SU-DHL-6 (cell line): ENCODE data around the gene OSTC.

Experiments used
- H2AFZ ChIP-seq: fragments of 200-600 bp; sonication (generic); 2 replicates; pipeline ENCODE4 v1.6.1; 2014; ENCODE audit warnings: low read depth, mild to moderate bottlenecking, moderate library complexity, mixed read lengths, antibody characterized with exemption, low read length; ENCODE audit not compliant: severe bottlenecking
- H3F3A ChIP-seq: fragments of 200-600 bp; shearing (Covaris generic); 2 replicates; pipeline ENCODE4 v1.6.0; 2016; ENCODE audit warnings: antibody characterized with exemption, mild to moderate bottlenecking; ENCODE audit not compliant: insufficient read depth
- H3K27ac ChIP-seq: fragments of 200-600 bp; sonication (generic); 2 replicates; pipeline ENCODE4 v1.5.1; 2016; ENCODE audit warnings: low read depth, mild to moderate bottlenecking, low read length, moderate library complexity, mixed read lengths
- H3K27me3 ChIP-seq: fragments of 200-600 bp; sonication (generic), shearing (Covaris generic); 2 replicates; pipeline ENCODE4 v1.6.0; 2014; ENCODE audit warnings: mild to moderate bottlenecking, low read length
- H3K36me3 ChIP-seq: fragments of 200-600 bp; sonication (generic); 2 replicates; pipeline ENCODE4 v1.6.1; 2014; ENCODE audit warnings: mild to moderate bottlenecking, low read length, mixed read lengths
- H3K4me2 ChIP-seq: fragments of 300-600, 200-600 bp; shearing (Covaris generic), sonication (generic); 2 replicates; pipeline ENCODE4 v1.6.0; 2014; ENCODE audit warnings: low read length, low read depth, mild to moderate bottlenecking; ENCODE audit not compliant: poor library complexity, severe bottlenecking
- H3K4me3 ChIP-seq: fragments of 200-600 bp; sonication (generic); 2 replicates; pipeline ENCODE4 v1.5.1; 2014; ENCODE audit warnings: antibody characterized with exemption, low read length, mild to moderate bottlenecking, mixed read lengths; ENCODE audit not compliant: insufficient read depth, poor library complexity, severe bottlenecking
- H3K79me2 ChIP-seq: fragments of 200-600 bp; sonication (generic); 2 replicates; pipeline ENCODE4 v1.6.1; 2014; ENCODE audit warnings: mild to moderate bottlenecking, low read length, moderate library complexity; ENCODE audit not compliant: insufficient read depth
- H3K9ac ChIP-seq: fragments of 200-600 bp; sonication (generic); 2 replicates; pipeline ENCODE4 v1.7.0; 2014; ENCODE audit warnings: mild to moderate bottlenecking, low read length
- H3K9me2 ChIP-seq: fragments of 200-600 bp; sonication (generic); replicated peaks from 2 replicates; pipeline ENCODE4 v1.6.1; 2014; ENCODE audit warnings: low read length; ENCODE audit not compliant: insufficient read depth
- H3K9me3 ChIP-seq: fragments of 200-600 bp; sonication (generic); 2 replicates; pipeline ENCODE4 v1.6.1; 2014; ENCODE audit warnings: low read length, mixed read lengths; ENCODE audit not compliant: insufficient read depth
- H4K20me1 ChIP-seq: fragments of 200-600 bp; sonication (generic); 2 replicates; pipeline ENCODE4 v1.6.1; 2014; ENCODE audit warnings: low read depth, mild to moderate bottlenecking, antibody characterized with exemption, low read length, moderate library complexity, mixed read lengths
- EZH2phosphoT487 ChIP-seq: fragments of 200-600 bp; sonication (generic), shearing (Covaris generic); conservative IDR thresholded peaks from 2 replicates; pipeline ENCODE4 v1.6.1; 2018; ENCODE audit warnings: mild to moderate bottlenecking, antibody characterized with exemption, low read length, moderate library complexity, mixed read lengths
- TF ChIP-seq, protein P1 (sequence below): fragments of 200-600 bp; sonication (generic); IDR thresholded peaks from one replicate; pipeline ENCODE4 v1.5.1; 2017; ENCODE audit warnings: antibody characterized with exemption, mild to moderate bottlenecking, low read length, moderate library complexity; ENCODE audit not compliant: insufficient read depth, poor library complexity, severe bottlenecking

Gene OSTC

DNA sequence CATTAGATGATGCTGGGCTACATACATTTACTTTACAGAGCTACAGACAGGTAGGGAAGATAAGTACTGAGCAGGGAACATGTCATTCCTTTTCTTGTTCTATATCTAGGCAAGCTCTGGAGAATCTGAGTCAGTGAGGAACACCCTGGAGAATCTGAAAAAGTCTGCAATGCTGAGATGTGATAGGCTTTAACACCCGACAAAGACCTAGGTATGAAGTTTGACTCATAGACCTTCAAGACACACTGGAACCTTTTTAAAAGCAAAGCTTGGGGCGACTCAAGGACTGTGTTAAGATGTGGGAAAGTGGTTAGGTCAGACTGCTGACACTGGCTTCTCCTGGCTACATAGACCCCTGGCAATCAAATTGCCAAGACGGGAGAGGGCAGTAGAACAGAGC, 42.8 kb downstream of the OSTC start:
- H4K20me1 ChIP-seq = no peaks in the 10 kb centered on the region
- H3K4me2 ChIP-seq = no peak overlapping the region
- H3K27ac ChIP-seq = no peak overlapping the region
- H2AFZ ChIP-seq = no peak overlapping the region
- no peaks in the 10 kb centered on the region for H3K9me3 ChIP-seq
- H3K27me3 ChIP-seq = no peaks in the 10 kb centered on the region
- no peaks in the 10 kb centered on the region for H3K36me3 ChIP-seq
- H3K9me2 ChIP-seq = no peaks in the 10 kb centered on the region
- no peak for TF ChIP-seq EZH2phosphoT487
- TF ChIP-seq, protein P1, sequence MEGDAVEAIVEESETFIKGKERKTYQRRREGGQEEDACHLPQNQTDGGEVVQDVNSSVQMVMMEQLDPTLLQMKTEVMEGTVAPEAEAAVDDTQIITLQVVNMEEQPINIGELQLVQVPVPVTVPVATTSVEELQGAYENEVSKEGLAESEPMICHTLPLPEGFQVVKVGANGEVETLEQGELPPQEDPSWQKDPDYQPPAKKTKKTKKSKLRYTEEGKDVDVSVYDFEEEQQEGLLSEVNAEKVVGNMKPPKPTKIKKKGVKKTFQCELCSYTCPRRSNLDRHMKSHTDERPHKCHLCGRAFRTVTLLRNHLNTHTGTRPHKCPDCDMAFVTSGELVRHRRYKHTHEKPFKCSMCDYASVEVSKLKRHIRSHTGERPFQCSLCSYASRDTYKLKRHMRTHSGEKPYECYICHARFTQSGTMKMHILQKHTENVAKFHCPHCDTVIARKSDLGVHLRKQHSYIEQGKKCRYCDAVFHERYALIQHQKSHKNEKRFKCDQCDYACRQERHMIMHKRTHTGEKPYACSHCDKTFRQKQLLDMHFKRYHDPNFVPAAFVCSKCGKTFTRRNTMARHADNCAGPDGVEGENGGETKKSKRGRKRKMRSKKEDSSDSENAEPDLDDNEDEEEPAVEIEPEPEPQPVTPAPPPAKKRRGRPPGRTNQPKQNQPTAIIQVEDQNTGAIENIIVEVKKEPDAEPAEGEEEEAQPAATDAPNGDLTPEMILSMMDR = no peak
- H3K79me2 ChIP-seq = no peaks in the 10 kb centered on the region
- no peak overlapping the region for H3K9ac ChIP-seq
- no peaks in the 10 kb centered on the region for H3F3A ChIP-seq
- no peak overlapping the region for H3K4me3 ChIP-seq

DNA sequence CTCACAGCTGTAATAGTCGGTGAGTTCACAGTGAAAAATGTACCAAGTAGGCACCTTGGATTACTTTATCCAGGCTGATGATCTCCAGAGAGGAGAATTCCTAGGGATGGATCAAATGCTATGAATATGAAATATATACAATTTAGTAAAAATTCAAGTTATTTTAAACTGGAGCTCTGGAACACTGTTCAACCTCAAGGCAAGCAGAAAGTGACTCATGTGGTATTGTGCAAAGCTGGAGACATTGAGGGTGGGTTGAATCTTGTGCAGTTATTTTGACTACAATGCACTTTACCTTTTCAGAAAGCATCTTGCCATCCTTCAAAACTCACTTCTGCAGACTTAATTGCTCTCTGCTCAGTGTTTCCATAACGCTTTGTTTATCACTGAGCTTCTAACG, 43.4 kb downstream of the OSTC start:
- Histone ChIP-seq H3K4me2 (no peak overlapping the region), H3K9me3 (no peaks in the 10 kb centered on the region), H3K27ac (no peak overlapping the region), H3K36me3 (no peaks in the 10 kb centered on the region), H3K79me2 (no peaks in the 10 kb centered on the region), H3F3A (no peaks in the 10 kb centered on the region), H3K9me2 (no peaks in the 10 kb centered on the region), H4K20me1 (no peaks in the 10 kb centered on the region), H2AFZ (no peak overlapping the region), H3K9ac (no peak overlapping the region), H3K4me3 (no peak overlapping the region), H3K27me3 (no peaks in the 10 kb centered on the region)
- TF ChIP-seq, protein P1 = no peak
- no peak for TF ChIP-seq EZH2phosphoT487

DNA sequence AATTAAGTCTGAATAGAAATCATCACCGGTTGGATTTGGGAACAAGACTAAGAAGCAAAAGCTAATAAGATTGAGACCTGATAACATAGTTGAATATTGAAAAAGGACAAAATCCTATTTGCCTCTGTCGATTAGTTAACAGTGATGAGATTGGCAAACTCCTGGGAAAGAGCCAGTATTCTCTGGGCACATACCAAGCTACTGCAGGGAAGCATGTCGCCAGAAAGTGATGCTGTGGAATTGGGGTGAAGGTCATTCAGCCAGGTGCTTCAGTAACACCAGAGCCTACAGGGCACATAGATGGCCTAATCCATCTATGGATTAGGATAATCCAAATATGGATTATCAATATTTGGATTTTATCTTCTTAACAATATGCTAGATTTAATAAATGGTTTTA, 44.0 kb downstream of the OSTC start:
- H3K36me3 ChIP-seq = no peaks in the 10 kb centered on the region
- no peaks in the 10 kb centered on the region for H3K27me3 ChIP-seq
- H2AFZ ChIP-seq = no peak overlapping the region
- H3K27ac ChIP-seq = no peak overlapping the region
- no peaks in the 10 kb centered on the region for H3K9me3 ChIP-seq
- TF ChIP-seq EZH2phosphoT487 = no peak
- TF ChIP-seq, protein P1 = no peak
- H3K4me3 ChIP-seq = no peak overlapping the region
- no peak overlapping the region for H3K9ac ChIP-seq
- no peaks in the 10 kb centered on the region for H3F3A ChIP-seq
- no peaks in the 10 kb centered on the region for H4K20me1 ChIP-seq
- H3K4me2 ChIP-seq = no peak overlapping the region
- H3K9me2 ChIP-seq = no peaks in the 10 kb centered on the region
- no peaks in the 10 kb centered on the region for H3K79me2 ChIP-seq

DNA sequence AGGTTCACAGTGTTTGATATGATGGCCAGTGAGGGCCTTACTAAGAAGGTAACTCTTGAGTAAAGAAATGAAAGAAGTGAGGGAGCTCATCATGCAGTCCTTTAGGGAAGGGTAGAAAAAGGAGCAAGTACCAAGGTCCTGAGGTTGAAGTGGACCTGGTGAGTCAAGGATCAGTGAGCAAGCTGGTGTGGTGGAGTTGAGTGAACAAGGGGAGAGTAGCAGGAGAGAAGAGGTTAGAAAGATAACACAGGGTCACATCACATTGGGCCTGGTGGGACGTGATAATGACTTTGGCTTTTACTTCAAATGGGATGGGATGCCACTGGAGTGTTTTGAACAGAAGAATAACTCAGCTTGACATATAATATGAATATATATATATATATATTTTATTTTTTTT, 44.7 kb downstream of the OSTC start:
- Histone ChIP-seq H3K9me2 (no peaks in the 10 kb centered on the region), H3K27me3 (no peaks in the 10 kb centered on the region), H4K20me1 (no peaks in the 10 kb centered on the region), H3K27ac (no peak overlapping the region), H3K4me3 (no peak overlapping the region), H3K9me3 (no peaks in the 10 kb centered on the region), H3K4me2 (no peak overlapping the region), H3K79me2 (no peaks in the 10 kb centered on the region), H3K9ac (no peak overlapping the region), H3K36me3 (no peaks in the 10 kb centered on the region), H2AFZ (no peak overlapping the region), H3F3A (no peaks in the 10 kb centered on the region)
- TF ChIP-seq, protein P1 = no peak
- TF ChIP-seq EZH2phosphoT487 = no peak
